A673 (cell line): ENCODE measurements around the gene ELFN2. TPM values are rescaled to one million over a fixed set of nuclear protein-coding genes. Genes with fewer than 3 reads are reported as not detected.

ENCODE experiments used
- BruUV-seq: library from RNA; stranded (reverse); fragments of 400-500 nt; replicated peaks from 2 replicates; lab custom pipeline; 2021; lab: Mats Ljungman, UMichigan
- CTCF ChIA-PET: fragments of 300-600 bp; sonication (Branson Sonifier 250); formaldehyde crosslinking; loops from one replicate; lab custom pipeline; 2022; ENCODE audit warnings: antibody characterized with exemption; lab: Charles Lee
- POLR2A ChIA-PET: fragments of 300-600 bp; sonication (Branson Sonifier 250); formaldehyde crosslinking; loops from one replicate; lab custom pipeline; 2022; ENCODE audit warnings: antibody characterized with exemption; ENCODE audit not compliant: low non-redundant PET; lab: Charles Lee
- DNase-seq: peaks from one replicate; pipeline ENCODE4 v3.0.0-alpha.2; 2015; ENCODE audit warnings: low spot score
- H3K27ac ChIP-seq: fragments of 200-600 bp; sonication (generic); 2 replicates; pipeline ENCODE4 v1.5.1; 2016; ENCODE audit warnings: mixed run types, low read depth, mild to moderate bottlenecking, mixed read lengths, antibody characterized with exemption, low read length; ENCODE audit not compliant: poor library complexity, severe bottlenecking
- H3K27me3 ChIP-seq: fragments of 200-600 bp; sonication (generic); replicated peaks from 2 replicates; pipeline ENCODE4 v1.6.1; 2017; ENCODE audit warnings: mixed run types, low read depth, mild to moderate bottlenecking, mixed read lengths, antibody characterized with exemption, low read length; ENCODE audit not compliant: insufficient read depth, poor library complexity
- H3K36me3 ChIP-seq: fragments of 200-600 bp; sonication (generic); 2 replicates; pipeline ENCODE4 v1.6.1; 2016; ENCODE audit warnings: mixed run types, mild to moderate bottlenecking, mixed read lengths, antibody characterized with exemption, low read length; ENCODE audit not compliant: insufficient read depth, poor library complexity, severe bottlenecking
- H3K4me1 ChIP-seq: fragments of 200-600 bp; sonication (generic); 2 replicates; pipeline ENCODE4 v1.6.1; 2017; ENCODE audit warnings: mixed run types, mild to moderate bottlenecking, mixed read lengths, antibody characterized with exemption, low read length; ENCODE audit not compliant: insufficient read depth, poor library complexity, severe bottlenecking
- H3K4me3 ChIP-seq: fragments of 200-600 bp; sonication (generic); 2 replicates; pipeline ENCODE4 v1.5.1; 2016; ENCODE audit warnings: low read depth, mixed run types, mild to moderate bottlenecking, mixed read lengths, low read length; ENCODE audit not compliant: poor library complexity, severe bottlenecking
- H3K9me3 ChIP-seq: fragments of 200-600 bp; sonication (generic); 2 replicates; pipeline ENCODE4 v1.6.1; 2016; ENCODE audit warnings: mixed run types, low read depth, mild to moderate bottlenecking, mixed read lengths, antibody characterized with exemption, low read length; ENCODE audit not compliant: poor library complexity, severe bottlenecking
- CTCF ChIP-seq: fragments of 300-800, 200-600 bp; sonication (generic); conservative IDR thresholded peaks from 2 replicates; pipeline ENCODE4 v1.5.1; 2017; ENCODE audit warnings: low read depth, mild to moderate bottlenecking, antibody characterized with exemption, low read length, moderate library complexity, mixed read lengths
- EZH2 ChIP-seq: fragments of 200-600 bp; sonication (generic); IDR thresholded peaks from 2 replicates; pipeline ENCODE4 v1.6.1; 2017; ENCODE audit warnings: borderline replicate concordance, low read depth, mild to moderate bottlenecking, mixed read lengths, antibody characterized with exemption, low read length; ENCODE audit not compliant: poor library complexity, severe bottlenecking
- intact Hi-C: fragments of 100-400 bp; cut with micrococcal nuclease; formaldehyde crosslinking; loops from one replicate; pipeline ENCODE4 v1.10.0; 2022; ENCODE audit not compliant: unreplicated experiment
- total RNA-seq: library from RNA; stranded (reverse); gene quantifications from 2 replicates; pipeline ENCODE4 v1.2.3, GENCODE V29; 2021

The ELFN2 gene
- total RNA-seq, 1 experiment from 2014 or later: not detected

GRCh38 chr22:37351232-37351631 lies 76.0 kb downstream of the ELFN2 start:
- DNase-seq: no peak
- Histone ChIP-seq H3K36me3 (no peaks in the 10 kb centered on the region), H3K27me3 (no peaks in the 10 kb centered on the region), H3K4me3 (no peak overlapping the region), H3K4me1 (no peaks in the 10 kb centered on the region), H3K9me3 (no peaks in the 10 kb centered on the region), H3K27ac (no peak overlapping the region)
- TF ChIP-seq EZH2: no peak
- TF ChIP-seq CTCF: no peak
- ChIA-PET POLR2A (no interaction called here), CTCF (no interaction called here)
- no TSS peak for BruUV-seq
- intact Hi-C loops: no loop called here

- ChIA-PET POLR2A (no interaction called here), CTCF (no interaction called here)
- DNase-seq: no peak
- BruUV-seq: no TSS peak
- H3K4me1 ChIP-seq: no peaks in the 10 kb centered on the region
- H3K9me3 ChIP-seq: no peaks in the 10 kb centered on the region
- intact Hi-C loops: no loop called here
- H3K27ac ChIP-seq: no peak overlapping the region
- no peak overlapping the region for H3K4me3 ChIP-seq
- H3K27me3 ChIP-seq: no peaks in the 10 kb centered on the region
- H3K36me3 ChIP-seq: no peaks in the 10 kb centered on the region
- TF ChIP-seq EZH2: no peak
- no peak for TF ChIP-seq CTCF
Measured at GRCh38 chr22:37349043-37349814, 78.0 kb downstream of the ELFN2 start.

GRCh38 chr22:37346505-37346895 lies 80.8 kb downstream of the ELFN2 start:
- Histone ChIP-seq H3K36me3 (no peaks in the 10 kb centered on the region), H3K4me1 (no peaks in the 10 kb centered on the region), H3K27me3 (no peaks in the 10 kb centered on the region), H3K27ac (no peak overlapping the region), H3K9me3 (no peaks in the 10 kb centered on the region), H3K4me3 (no peak overlapping the region)
- POLR2A ChIA-PET: no interaction called here
- TF ChIP-seq CTCF: no peak
- no peak for TF ChIP-seq EZH2
- CTCF ChIA-PET: no interaction called here
- BruUV-seq: no TSS peak
- intact Hi-C loops: no loop called here
- no peak for DNase-seq
